ENCODE data around the gene DUSP9. TPM values are rescaled to one million over a fixed set of nuclear protein-coding genes. Genes with fewer than 3 reads are reported as not detected.

DUSP9 gene
- total and polyA plus RNA-seq, 10 of the 15 experiments (the other 5 are each of a cell fraction or from before 2014, with no cell fraction given) = 0.10 TPM; not detected in 9

DNA sequence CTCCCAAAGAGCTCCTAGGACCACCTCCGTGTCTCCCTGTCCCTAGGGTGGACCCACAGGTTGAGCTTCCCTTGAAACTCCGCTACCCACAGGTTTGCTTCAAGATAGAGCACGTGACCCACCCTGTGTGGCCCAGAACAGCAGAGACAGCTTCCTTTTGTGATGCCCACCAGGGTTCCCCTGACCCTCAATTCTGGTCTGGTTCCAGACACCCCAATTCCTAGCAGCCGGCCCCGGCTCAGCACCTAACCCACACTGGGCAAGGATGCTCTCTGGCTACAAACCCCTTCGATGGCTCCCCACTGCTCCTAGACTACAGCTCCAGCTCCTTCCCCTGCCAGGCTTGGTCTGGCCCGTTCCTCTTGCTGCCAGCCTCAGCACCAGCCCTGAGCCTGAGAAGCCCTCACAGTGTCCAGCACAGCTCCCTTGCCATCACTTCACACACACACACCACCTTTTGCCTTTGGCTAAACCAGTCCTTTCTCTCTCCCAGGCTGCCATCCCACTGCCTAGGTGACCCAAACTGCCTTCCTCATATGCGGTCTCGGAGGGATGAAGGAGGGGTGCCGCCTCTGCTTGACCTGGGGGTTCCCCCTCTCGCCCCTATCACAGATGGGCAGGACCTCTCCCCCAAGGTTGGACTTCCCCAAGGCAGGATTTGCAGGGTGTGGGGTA is 20.4 kb downstream of the DUSP9 start:
- in situ Hi-C loops (cut with MboI) = no loop called here
- Histone ChIP-seq H4K20me1 (ENCODE audit: control insufficient read depth, insufficient read depth) (no peaks in the 10 kb centered on the region), H3K9ac (ENCODE audit: control insufficient read depth, insufficient read depth, low read length) (no peak overlapping the region), H2AFZ (ENCODE audit: control insufficient read depth, low read depth, low read length) (no peak overlapping the region), H3K4me3 (no peak overlapping the region), H3K79me2 (ENCODE audit: control insufficient read depth, insufficient read depth, low read length) (no peaks in the 10 kb centered on the region), H3K27me3 (replicated peaks in 1 of 2; ENCODE audit: control insufficient read depth in 2 of 2, insufficient read depth in 2 of 2, low read length in 1 of 2) (no peaks in the 10 kb centered on the region), H3K4me1 (ENCODE audit: control insufficient read depth, insufficient read depth, low read length) (no peaks in the 10 kb centered on the region), H3K4me2 (ENCODE audit: control insufficient read depth, insufficient read depth) (no peak overlapping the region), H3K9me3 (replicated peaks; ENCODE audit: control insufficient read depth, insufficient read depth, low read length) (no peaks in the 10 kb centered on the region; the same call in 2 of the 3 replicates), H3K27ac (ENCODE audit: control insufficient read depth, insufficient read depth) (no peak overlapping the region), H3K36me3 (ENCODE audit: control insufficient read depth in 2 of 2, insufficient read depth in 2 of 2, low read length in 1 of 2) (no peaks in the 10 kb centered on the region)
- 44% methylated on average over 11 of the region's 11 CpGs for WGBS (ENCODE audit: insufficient coverage, insufficient replicate concordance, low lambda C conversion rate, missing lambda C conversion rate)
- ChIA-PET RAD21 (ENCODE audit: unreplicated experiment) (interaction anchor here (0.9 to 3.7 kb wide), 10 partner anchors 10 to 726 kb away, joined by 3 to 26 read pairs (median 5); no protein-coding TSS in a partner anchor), POLR2A (no interaction called here), SMC1A (ENCODE audit: uncharacterized antibody, unreplicated experiment) (interaction anchor here (0.9 to 1.8 kb wide), 4 partner anchors 82 to 707 kb away, joined by 3 to 9 read pairs (median 3); no protein-coding TSS in a partner anchor), CTCF (interaction anchor here (0.6 to 4.5 kb wide), 30 partner anchors 8 to 725 kb away, joined by 3 to 28 read pairs (median 4); partner anchors contain the start of gene DUSP9)
- intact Hi-C loops (cut with micrococcal nuclease; ENCODE audit: unreplicated experiment) = loop anchor here (5.0 kb wide), 1 partner anchor 55 kb away; no protein-coding TSS in a partner anchor
- ATAC-seq (no peak; the same call in 1 of the 3 replicates), DNase-seq (ENCODE audit: low read depth, low spot score) (no peak), FAIRE-seq (no peak)
- no TSS peak for BruUV-seq (replicated peaks)
- TF ChIP-seq GATAD2B (conservative IDR thresholded peaks at IDR 0.05; ENCODE audit: low read depth) = no peak
- no peak for TF ChIP-seq CBX5 (IDR thresholded peaks at IDR 0.05; ENCODE audit: low read depth)
- no peak for TF ChIP-seq HDAC6 (IDR thresholded peaks at IDR 0.05; ENCODE audit: unreplicated experiment)
- no peak for TF ChIP-seq STAT1 (conservative IDR thresholded peaks at IDR 0.05)
- no peak for TF ChIP-seq MYB (IDR thresholded peaks at IDR 0.05; ENCODE audit: borderline replicate concordance, low read depth, low read length)
- no peak for TF ChIP-seq ZNF274 (IDR thresholded peaks at IDR 0.05; ENCODE audit: insufficient read depth, insufficient read length)
- no peak for TF ChIP-seq CBX3 (IDR thresholded peaks at IDR 0.05; ENCODE audit: borderline replicate concordance, low read depth)
- no peak for TF ChIP-seq SREBF1 (IDR thresholded peaks at IDR 0.05; ENCODE audit: low read length)
- TF ChIP-seq FOS (IDR thresholded peaks at IDR 0.05; ENCODE audit: borderline replicate concordance, extremely low read depth, insufficient read length) = no peak
- TF ChIP-seq TBL1XR1 (IDR thresholded peaks at IDR 0.05; ENCODE audit: low read depth, low read length) = no peak
- TF ChIP-seq IKZF2 (IDR thresholded peaks at IDR 0.05) = no peak
- TF ChIP-seq, protein P1, sequence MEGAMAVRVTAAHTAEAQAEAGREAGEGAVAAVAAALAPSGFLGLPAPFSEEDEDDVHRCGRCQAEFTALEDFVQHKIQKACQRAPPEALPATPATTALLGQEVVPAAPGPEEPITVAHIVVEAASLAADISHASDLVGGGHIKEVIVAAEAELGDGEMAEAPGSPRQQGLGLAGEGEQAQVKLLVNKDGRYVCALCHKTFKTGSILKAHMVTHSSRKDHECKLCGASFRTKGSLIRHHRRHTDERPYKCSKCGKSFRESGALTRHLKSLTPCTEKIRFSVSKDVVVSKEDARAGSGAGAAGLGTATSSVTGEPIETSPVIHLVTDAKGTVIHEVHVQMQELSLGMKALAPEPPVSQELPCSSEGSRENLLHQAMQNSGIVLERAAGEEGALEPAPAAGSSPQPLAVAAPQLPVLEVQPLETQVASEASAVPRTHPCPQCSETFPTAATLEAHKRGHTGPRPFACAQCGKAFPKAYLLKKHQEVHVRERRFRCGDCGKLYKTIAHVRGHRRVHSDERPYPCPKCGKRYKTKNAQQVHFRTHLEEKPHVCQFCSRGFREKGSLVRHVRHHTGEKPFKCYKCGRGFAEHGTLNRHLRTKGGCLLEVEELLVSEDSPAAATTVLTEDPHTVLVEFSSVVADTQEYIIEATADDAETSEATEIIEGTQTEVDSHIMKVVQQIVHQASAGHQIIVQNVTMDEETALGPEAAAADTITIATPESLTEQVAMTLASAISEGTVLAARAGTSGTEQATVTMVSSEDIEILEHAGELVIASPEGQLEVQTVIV (IDR thresholded peaks at IDR 0.05; ENCODE audit: borderline replicate concordance, partially characterized antibody) = no peak
- TF ChIP-seq SUZ12 (IDR thresholded peaks at IDR 0.05; ENCODE audit: unreplicated experiment) = no peak
- TF ChIP-seq, protein P2, sequence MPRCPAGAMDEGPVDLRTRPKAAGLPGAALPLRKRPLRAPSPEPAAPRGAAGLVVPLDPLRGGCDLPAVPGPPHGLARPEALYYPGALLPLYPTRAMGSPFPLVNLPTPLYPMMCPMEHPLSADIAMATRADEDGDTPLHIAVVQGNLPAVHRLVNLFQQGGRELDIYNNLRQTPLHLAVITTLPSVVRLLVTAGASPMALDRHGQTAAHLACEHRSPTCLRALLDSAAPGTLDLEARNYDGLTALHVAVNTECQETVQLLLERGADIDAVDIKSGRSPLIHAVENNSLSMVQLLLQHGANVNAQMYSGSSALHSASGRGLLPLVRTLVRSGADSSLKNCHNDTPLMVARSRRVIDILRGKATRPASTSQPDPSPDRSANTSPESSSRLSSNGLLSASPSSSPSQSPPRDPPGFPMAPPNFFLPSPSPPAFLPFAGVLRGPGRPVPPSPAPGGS (IDR thresholded peaks at IDR 0.05; ENCODE audit: borderline replicate concordance, insufficient read depth, low read depth, low read length, poor library complexity, severe bottlenecking) = no peak
- TF ChIP-seq, protein P3, sequence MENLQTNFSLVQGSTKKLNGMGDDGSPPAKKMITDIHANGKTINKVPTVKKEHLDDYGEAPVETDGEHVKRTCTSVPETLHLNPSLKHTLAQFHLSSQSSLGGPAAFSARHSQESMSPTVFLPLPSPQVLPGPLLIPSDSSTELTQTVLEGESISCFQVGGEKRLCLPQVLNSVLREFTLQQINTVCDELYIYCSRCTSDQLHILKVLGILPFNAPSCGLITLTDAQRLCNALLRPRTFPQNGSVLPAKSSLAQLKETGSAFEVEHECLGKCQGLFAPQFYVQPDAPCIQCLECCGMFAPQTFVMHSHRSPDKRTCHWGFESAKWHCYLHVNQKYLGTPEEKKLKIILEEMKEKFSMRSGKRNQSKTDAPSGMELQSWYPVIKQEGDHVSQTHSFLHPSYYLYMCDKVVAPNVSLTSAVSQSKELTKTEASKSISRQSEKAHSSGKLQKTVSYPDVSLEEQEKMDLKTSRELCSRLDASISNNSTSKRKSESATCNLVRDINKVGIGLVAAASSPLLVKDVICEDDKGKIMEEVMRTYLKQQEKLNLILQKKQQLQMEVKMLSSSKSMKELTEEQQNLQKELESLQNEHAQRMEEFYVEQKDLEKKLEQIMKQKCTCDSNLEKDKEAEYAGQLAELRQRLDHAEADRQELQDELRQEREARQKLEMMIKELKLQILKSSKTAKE (IDR thresholded peaks at IDR 0.05; ENCODE audit: low read depth, poor library complexity, severe bottlenecking) = no peak
- no peak for TF ChIP-seq PAX8 (IDR thresholded peaks at IDR 0.05)
- no peak for TF ChIP-seq NBN (IDR thresholded peaks at IDR 0.05)
- TF ChIP-seq RAD21 (IDR thresholded peaks at IDR 0.05; ENCODE audit: insufficient read depth, low read depth, low read length) = no peak
- TF ChIP-seq TCF12 (IDR thresholded peaks at IDR 0.05; ENCODE audit: low read depth, low read length) = no peak

Measured in GM12878 (cell line).